Hepatocyte (in vitro differentiated cells): ENCODE measurements around the gene TPRX2. TPM values are rescaled to one million over a fixed set of nuclear protein-coding genes. Genes with fewer than 3 reads are reported as not detected.

ENCODE experiments used
- DNase-seq: peaks from one replicate; pipeline ENCODE4 v3.0.0-alpha.2; 2016; ENCODE audit warnings: low spot score
- H2AFZ ChIP-seq: fragments of 200-600 bp; sonication (generic); 2 replicates; pipeline ENCODE4 v1.6.0; 2016; ENCODE audit warnings: antibody characterized with exemption, mild to moderate bottlenecking
- H3K27ac ChIP-seq: fragments of 200-600 bp; sonication (generic); 2 replicates; pipeline ENCODE4 v1.5.1; 2016; ENCODE audit warnings: mild to moderate bottlenecking
- H3K27me3 ChIP-seq: fragments of 200-600 bp; sonication (generic); 2 replicates; pipeline ENCODE4 v1.6.1; 2016
- H3K36me3 ChIP-seq: fragments of 200-600 bp; sonication (generic); replicated peaks from 2 replicates; pipeline ENCODE4 v1.5.1; 2016; ENCODE audit warnings: low read depth; ENCODE audit not compliant: insufficient read depth
- H3K4me1 ChIP-seq: fragments of 200-600 bp; sonication (generic); 2 replicates; pipeline ENCODE4 v1.5.1; 2016; ENCODE audit warnings: mild to moderate bottlenecking, moderate library complexity; ENCODE audit not compliant: insufficient read depth
- H3K4me2 ChIP-seq: fragments of 200-600 bp; sonication (generic); 2 replicates; pipeline ENCODE4 v1.6.0; 2016
- H3K4me3 ChIP-seq: fragments of 200-600 bp; sonication (generic); 2 replicates; pipeline ENCODE4 v1.5.1; 2016; ENCODE audit warnings: mild to moderate bottlenecking
- H3K79me2 ChIP-seq: fragments of 200-600 bp; sonication (generic); 2 replicates; pipeline ENCODE4 v1.6.0; 2017; ENCODE audit warnings: mild to moderate bottlenecking
- H3K9me2 ChIP-seq: fragments of 200-600 bp; sonication (generic); replicated peaks from 2 replicates; pipeline ENCODE4 v1.6.0; 2017; ENCODE audit warnings: mild to moderate bottlenecking; ENCODE audit not compliant: insufficient read depth
- H3K9me3 ChIP-seq: fragments of 200-600 bp; sonication (generic); 2 replicates; pipeline ENCODE4 v1.5.1; 2016; ENCODE audit warnings: low read depth, mild to moderate bottlenecking
- H4K20me1 ChIP-seq: fragments of 200-600 bp; sonication (generic); 2 replicates; pipeline ENCODE4 v1.6.0; 2016; ENCODE audit warnings: mild to moderate bottlenecking; ENCODE audit not compliant: insufficient read depth, poor library complexity, severe bottlenecking
- EZH2 ChIP-seq: fragments of 200-600 bp; sonication (generic); IDR thresholded peaks from 2 replicates; pipeline ENCODE4 v1.6.1; 2016; ENCODE audit warnings: antibody characterized with exemption, mild to moderate bottlenecking, borderline replicate concordance
- EZH2phosphoT487 ChIP-seq: fragments of 200-600 bp; sonication (generic); IDR thresholded peaks from one replicate; pipeline ENCODE4 v1.6.1; 2018; ENCODE audit warnings: antibody characterized with exemption, mild to moderate bottlenecking, low read depth, moderate library complexity; ENCODE audit not compliant: unreplicated experiment, severe bottlenecking
- WGBS: methylation state at CpG from one replicate; pipeline ENCODE4 v1.1.6; 2016; ENCODE audit warnings: low lambda C conversion rate; ENCODE audit errors: missing lambda C conversion rate; 5-methylcytosine and 5-hydroxymethylcytosine counted together
- polyA plus RNA-seq: library from polyadenylated mRNA; unstranded; fragments of >200 nt; fragmentation: Nextera tagmentation; extraction: Ambion mirVana; gene quantifications from 2 replicates; pipeline ENCODE4 v1.2.1, GENCODE V29; 2016
- total RNA-seq: library from RNA; depleted of rRNA; stranded (reverse); fragments of >200 nt; gene quantifications from 2 replicates; pipeline ENCODE4 v1.2.3, GENCODE V29; 2014
- TF ChIP-seq, protein P1 (sequence below): fragments of 200-600 bp; sonication (generic); IDR thresholded peaks from 2 replicates; pipeline ENCODE4 v1.5.1; 2016; ENCODE audit warnings: antibody characterized with exemption, mild to moderate bottlenecking; ENCODE audit not compliant: poor library complexity

TPRX2 gene
- total and polyA plus RNA-seq, 2 experiments from 2014 or later, result not detected

DNA sequence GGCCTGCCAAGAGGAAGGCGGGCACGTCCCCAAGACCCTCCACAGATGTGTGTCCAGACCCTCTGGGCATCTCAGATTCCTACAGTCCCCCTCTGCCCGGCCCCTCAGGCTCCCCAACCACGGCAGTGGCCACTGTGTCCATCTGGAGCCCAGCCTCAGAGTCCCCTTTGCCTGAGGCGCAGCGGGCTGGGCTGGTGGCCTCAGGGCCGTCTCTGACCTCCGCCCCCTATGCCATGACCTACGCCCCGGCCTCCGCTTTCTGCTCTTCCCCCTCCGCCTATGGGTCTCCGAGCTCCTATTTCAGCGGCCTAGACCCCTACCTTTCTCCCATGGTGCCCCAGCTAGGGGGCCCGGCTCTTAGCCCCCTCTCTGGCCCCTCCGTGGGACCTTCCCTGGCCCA lies 19.6 kb upstream of the TPRX2 start:
- no peaks in the 10 kb centered on the region for H3K79me2 ChIP-seq
- H3K9me2 ChIP-seq, result no peaks in the 10 kb centered on the region
- H3K4me3 ChIP-seq, result no peak overlapping the region
- no peak for DNase-seq
- H4K20me1 ChIP-seq, result no peaks in the 10 kb centered on the region
- no peaks in the 10 kb centered on the region for H3K4me1 ChIP-seq
- TF ChIP-seq EZH2phosphoT487 (no peak), EZH2 (no peak)
- TF ChIP-seq, protein P1, sequence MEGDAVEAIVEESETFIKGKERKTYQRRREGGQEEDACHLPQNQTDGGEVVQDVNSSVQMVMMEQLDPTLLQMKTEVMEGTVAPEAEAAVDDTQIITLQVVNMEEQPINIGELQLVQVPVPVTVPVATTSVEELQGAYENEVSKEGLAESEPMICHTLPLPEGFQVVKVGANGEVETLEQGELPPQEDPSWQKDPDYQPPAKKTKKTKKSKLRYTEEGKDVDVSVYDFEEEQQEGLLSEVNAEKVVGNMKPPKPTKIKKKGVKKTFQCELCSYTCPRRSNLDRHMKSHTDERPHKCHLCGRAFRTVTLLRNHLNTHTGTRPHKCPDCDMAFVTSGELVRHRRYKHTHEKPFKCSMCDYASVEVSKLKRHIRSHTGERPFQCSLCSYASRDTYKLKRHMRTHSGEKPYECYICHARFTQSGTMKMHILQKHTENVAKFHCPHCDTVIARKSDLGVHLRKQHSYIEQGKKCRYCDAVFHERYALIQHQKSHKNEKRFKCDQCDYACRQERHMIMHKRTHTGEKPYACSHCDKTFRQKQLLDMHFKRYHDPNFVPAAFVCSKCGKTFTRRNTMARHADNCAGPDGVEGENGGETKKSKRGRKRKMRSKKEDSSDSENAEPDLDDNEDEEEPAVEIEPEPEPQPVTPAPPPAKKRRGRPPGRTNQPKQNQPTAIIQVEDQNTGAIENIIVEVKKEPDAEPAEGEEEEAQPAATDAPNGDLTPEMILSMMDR, result no peak
- H2AFZ ChIP-seq, result no peak overlapping the region
- H3K9me3 ChIP-seq, result no peaks in the 10 kb centered on the region
- H3K27ac ChIP-seq, result no peak overlapping the region
- H3K4me2 ChIP-seq, result no peak overlapping the region
- WGBS, result 94% methylated on average over 16 of the region's 16 CpGs
- H3K27me3 ChIP-seq, result no peaks in the 10 kb centered on the region
- H3K36me3 ChIP-seq, result no peaks in the 10 kb centered on the region

DNA sequence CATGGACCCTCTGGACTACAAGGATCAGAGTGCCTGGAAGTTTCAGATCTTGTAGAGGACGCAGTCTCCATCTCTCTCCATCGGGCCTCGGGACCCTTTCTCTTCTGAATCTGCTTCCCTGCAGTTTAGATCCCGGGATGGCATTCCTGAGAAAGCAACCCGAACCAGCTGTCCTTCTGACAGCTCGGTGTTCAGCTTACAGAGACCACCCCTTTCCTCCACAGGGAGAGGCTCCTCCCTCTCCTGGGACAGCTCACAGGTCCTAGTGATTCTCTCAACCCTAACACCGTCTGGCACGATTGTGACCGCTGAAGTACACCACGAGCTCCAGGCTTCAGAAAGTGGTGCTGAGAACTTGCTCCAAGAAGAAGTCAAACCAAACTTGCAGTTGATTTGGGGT lies 19.1 kb upstream of the TPRX2 start:
- Histone ChIP-seq H3K4me1 (no peaks in the 10 kb centered on the region), H3K27ac (no peak overlapping the region), H3K9me3 (no peaks in the 10 kb centered on the region), H3K4me2 (peak overlapping the region; percentile 33), H3K27me3 (no peaks in the 10 kb centered on the region), H3K4me3 (no peak overlapping the region), H2AFZ (no peak overlapping the region), H3K9me2 (no peaks in the 10 kb centered on the region), H4K20me1 (no peaks in the 10 kb centered on the region), H3K79me2 (no peaks in the 10 kb centered on the region), H3K36me3 (no peaks in the 10 kb centered on the region)
- DNase-seq, result peak; percentile 25
- TF ChIP-seq EZH2, result no peak
- TF ChIP-seq, protein P1, result no peak
- no peak for TF ChIP-seq EZH2phosphoT487
- 22% methylated on average over 10 of the region's 10 CpGs for WGBS

DNA sequence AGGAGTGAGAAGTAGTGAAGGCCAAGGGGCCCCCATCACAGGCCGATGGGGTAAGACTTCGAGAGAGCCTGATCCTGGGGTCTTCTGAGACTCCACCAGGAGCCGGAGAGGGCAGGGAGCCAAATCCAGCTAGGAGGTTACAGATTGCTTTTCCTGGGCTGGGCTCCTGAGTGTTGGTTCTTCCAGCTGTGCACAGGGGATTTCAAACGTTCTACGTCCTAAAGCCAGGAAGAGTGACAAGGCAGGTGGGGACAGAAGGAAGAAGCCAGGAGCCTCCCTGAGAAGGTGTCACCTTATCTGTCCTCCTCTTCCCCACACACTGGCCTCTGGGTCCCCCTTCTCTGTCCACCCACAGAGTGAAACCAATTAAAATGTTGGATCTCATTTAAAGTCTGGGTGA lies 16.1 kb upstream of the TPRX2 start:
- H3K4me1 ChIP-seq, result no peaks in the 10 kb centered on the region
- no peaks in the 10 kb centered on the region for H3K79me2 ChIP-seq
- no peak overlapping the region for H3K4me2 ChIP-seq
- H4K20me1 ChIP-seq, result no peaks in the 10 kb centered on the region
- 79% methylated on average over 5 of the region's 5 CpGs for WGBS
- no peak for TF ChIP-seq EZH2
- TF ChIP-seq EZH2phosphoT487, result no peak
- TF ChIP-seq, protein P1, result no peak
- H2AFZ ChIP-seq, result no peak overlapping the region
- no peak overlapping the region for H3K4me3 ChIP-seq
- H3K36me3 ChIP-seq, result no peaks in the 10 kb centered on the region
- no peaks in the 10 kb centered on the region for H3K27me3 ChIP-seq
- no peak for DNase-seq
- H3K9me2 ChIP-seq, result no peaks in the 10 kb centered on the region
- no peaks in the 10 kb centered on the region for H3K9me3 ChIP-seq
- H3K27ac ChIP-seq, result no peak overlapping the region

DNA sequence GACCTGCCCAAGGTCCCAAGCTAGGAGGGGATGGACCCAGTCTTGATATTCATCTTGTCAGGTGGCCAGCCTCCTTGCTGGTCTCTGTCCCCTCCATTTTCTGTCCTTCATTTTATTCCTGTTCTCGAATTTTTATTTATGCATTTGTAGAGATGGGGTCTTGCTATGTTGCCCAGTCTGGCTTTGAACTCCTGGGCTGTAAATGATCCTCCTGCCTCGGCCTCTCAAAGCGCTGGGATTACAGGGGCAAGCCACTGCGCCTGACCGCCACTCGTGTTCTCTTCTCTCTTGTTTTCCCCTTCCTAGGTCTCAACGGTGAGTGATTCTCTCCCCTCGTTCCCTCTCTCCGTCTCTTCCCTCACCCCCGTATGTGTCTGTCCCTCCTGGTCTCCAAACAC lies 10.6 kb upstream of the TPRX2 start:
- H3K27ac ChIP-seq, result no peak overlapping the region
- H3K4me2 ChIP-seq, result peak overlapping the region; percentile 69
- peaks cover 8% of the 10 kb centered on the region for H3K4me1 ChIP-seq
- H3K9me2 ChIP-seq, result no peaks in the 10 kb centered on the region
- DNase-seq, result no peak
- TF ChIP-seq EZH2, result no peak
- no peak for TF ChIP-seq EZH2phosphoT487
- TF ChIP-seq, protein P1, result no peak
- peaks cover 7% of the 10 kb centered on the region for H3K27me3 ChIP-seq
- no peak overlapping the region for H3K4me3 ChIP-seq
- no peaks in the 10 kb centered on the region for H3K9me3 ChIP-seq
- no peaks in the 10 kb centered on the region for H3K36me3 ChIP-seq
- no peaks in the 10 kb centered on the region for H3K79me2 ChIP-seq
- WGBS, result 47% methylated on average over 10 of the region's 10 CpGs
- H2AFZ ChIP-seq, result peak overlapping the region; percentile 68
- no peaks in the 10 kb centered on the region for H4K20me1 ChIP-seq
